ENCODE data around the gene KCMF1. TPM values are rescaled to one million over a fixed set of nuclear protein-coding genes. Genes with fewer than 3 reads are reported as not detected.

Gene KCMF1
- total and polyA plus RNA-seq, 10 of the 15 experiments (the other 5 are each of a cell fraction or from before 2014, with no cell fraction given): 8.4 to 124 (median 43.0) TPM

DNA sequence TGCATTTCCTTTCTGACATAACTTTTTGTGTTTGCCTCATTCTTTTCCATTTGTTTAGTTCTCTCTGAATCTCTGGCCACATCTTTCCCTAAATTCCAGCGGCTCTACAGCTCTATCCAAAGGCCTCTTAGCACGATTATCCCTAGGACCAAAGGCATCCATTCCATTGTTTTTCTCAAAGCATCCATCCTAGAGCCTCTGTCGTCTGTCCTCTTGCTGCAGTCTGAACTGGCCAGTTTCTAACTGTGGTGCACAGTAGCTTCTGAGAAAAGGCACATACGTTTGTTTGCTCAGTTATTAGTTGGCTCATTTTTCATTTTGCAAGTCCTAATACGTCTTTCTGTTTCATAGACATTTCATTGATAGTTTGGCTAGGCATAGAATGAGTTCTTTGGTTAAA, 116.6 kb downstream of the KCMF1 start (continued):
- TF ChIP-seq, protein P1, sequence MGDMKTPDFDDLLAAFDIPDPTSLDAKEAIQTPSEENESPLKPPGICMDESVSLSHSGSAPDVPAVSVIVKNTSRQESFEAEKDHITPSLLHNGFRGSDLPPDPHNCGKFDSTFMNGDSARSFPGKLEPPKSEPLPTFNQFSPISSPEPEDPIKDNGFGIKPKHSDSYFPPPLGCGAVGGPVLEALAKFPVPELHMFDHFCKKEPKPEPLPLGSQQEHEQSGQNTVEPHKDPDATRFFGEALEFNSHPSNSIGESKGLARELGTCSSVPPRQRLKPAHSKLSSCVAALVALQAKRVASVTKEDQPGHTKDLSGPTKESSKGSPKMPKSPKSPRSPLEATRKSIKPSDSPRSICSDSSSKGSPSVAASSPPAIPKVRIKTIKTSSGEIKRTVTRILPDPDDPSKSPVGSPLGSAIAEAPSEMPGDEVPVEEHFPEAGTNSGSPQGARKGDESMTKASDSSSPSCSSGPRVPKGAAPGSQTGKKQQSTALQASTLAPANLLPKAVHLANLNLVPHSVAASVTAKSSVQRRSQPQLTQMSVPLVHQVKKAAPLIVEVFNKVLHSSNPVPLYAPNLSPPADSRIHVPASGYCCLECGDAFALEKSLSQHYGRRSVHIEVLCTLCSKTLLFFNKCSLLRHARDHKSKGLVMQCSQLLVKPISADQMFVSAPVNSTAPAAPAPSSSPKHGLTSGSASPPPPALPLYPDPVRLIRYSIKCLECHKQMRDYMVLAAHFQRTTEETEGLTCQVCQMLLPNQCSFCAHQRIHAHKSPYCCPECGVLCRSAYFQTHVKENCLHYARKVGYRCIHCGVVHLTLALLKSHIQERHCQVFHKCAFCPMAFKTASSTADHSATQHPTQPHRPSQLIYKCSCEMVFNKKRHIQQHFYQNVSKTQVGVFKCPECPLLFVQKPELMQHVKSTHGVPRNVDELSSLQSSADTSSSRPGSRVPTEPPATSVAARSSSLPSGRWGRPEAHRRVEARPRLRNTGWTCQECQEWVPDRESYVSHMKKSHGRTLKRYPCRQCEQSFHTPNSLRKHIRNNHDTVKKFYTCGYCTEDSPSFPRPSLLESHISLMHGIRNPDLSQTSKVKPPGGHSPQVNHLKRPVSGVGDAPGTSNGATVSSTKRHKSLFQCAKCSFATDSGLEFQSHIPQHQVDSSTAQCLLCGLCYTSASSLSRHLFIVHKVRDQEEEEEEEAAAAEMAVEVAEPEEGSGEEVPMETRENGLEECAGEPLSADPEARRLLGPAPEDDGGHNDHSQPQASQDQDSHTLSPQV (IDR thresholded peaks at IDR 0.05): no peak
- no peak for TF ChIP-seq CBX5 (IDR thresholded peaks at IDR 0.05; ENCODE audit: low read depth)
- TF ChIP-seq, protein P2, sequence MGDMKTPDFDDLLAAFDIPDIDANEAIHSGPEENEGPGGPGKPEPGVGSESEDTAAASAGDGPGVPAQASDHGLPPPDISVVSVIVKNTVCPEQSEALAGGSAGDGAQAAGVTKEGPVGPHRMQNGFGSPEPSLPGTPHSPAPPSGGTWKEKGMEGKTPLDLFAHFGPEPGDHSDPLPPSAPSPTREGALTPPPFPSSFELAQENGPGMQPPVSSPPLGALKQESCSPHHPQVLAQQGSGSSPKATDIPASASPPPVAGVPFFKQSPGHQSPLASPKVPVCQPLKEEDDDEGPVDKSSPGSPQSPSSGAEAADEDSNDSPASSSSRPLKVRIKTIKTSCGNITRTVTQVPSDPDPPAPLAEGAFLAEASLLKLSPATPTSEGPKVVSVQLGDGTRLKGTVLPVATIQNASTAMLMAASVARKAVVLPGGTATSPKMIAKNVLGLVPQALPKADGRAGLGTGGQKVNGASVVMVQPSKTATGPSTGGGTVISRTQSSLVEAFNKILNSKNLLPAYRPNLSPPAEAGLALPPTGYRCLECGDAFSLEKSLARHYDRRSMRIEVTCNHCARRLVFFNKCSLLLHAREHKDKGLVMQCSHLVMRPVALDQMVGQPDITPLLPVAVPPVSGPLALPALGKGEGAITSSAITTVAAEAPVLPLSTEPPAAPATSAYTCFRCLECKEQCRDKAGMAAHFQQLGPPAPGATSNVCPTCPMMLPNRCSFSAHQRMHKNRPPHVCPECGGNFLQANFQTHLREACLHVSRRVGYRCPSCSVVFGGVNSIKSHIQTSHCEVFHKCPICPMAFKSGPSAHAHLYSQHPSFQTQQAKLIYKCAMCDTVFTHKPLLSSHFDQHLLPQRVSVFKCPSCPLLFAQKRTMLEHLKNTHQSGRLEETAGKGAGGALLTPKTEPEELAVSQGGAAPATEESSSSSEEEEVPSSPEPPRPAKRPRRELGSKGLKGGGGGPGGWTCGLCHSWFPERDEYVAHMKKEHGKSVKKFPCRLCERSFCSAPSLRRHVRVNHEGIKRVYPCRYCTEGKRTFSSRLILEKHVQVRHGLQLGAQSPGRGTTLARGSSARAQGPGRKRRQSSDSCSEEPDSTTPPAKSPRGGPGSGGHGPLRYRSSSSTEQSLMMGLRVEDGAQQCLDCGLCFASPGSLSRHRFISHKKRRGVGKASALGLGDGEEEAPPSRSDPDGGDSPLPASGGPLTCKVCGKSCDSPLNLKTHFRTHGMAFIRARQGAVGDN (IDR thresholded peaks at IDR 0.05): no peak
- TF ChIP-seq ZBED1 (IDR thresholded peaks at IDR 0.05; ENCODE audit: borderline replicate concordance): no peak
- no peak for TF ChIP-seq ATF7 (IDR thresholded peaks at IDR 0.05; ENCODE audit: low read depth)
- TF ChIP-seq, protein P3, sequence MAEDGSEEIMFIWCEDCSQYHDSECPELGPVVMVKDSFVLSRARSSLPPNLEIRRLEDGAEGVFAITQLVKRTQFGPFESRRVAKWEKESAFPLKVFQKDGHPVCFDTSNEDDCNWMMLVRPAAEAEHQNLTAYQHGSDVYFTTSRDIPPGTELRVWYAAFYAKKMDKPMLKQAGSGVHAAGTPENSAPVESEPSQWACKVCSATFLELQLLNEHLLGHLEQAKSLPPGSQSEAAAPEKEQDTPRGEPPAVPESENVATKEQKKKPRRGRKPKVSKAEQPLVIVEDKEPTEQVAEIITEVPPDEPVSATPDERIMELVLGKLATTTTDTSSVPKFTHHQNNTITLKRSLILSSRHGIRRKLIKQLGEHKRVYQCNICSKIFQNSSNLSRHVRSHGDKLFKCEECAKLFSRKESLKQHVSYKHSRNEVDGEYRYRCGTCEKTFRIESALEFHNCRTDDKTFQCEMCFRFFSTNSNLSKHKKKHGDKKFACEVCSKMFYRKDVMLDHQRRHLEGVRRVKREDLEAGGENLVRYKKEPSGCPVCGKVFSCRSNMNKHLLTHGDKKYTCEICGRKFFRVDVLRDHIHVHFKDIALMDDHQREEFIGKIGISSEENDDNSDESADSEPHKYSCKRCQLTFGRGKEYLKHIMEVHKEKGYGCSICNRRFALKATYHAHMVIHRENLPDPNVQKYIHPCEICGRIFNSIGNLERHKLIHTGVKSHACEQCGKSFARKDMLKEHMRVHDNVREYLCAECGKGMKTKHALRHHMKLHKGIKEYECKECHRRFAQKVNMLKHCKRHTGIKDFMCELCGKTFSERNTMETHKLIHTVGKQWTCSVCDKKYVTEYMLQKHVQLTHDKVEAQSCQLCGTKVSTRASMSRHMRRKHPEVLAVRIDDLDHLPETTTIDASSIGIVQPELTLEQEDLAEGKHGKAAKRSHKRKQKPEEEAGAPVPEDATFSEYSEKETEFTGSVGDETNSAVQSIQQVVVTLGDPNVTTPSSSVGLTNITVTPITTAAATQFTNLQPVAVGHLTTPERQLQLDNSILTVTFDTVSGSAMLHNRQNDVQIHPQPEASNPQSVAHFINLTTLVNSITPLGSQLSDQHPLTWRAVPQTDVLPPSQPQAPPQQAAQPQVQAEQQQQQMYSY (CRISPR knock-in tag; IDR thresholded peaks at IDR 0.05): no peak
- no peak for TF ChIP-seq HDGF (IDR thresholded peaks at IDR 0.05)
